Motor neuron (in vitro differentiated cells): ENCODE measurements around the gene ABCB4. TPM values are rescaled to one million over a fixed set of nuclear protein-coding genes. Genes with fewer than 3 reads are reported as not detected.

Experiments
- ATAC-seq, 8 experiments: fragments of 200-7000 bp; cut with Tn5 transposase; replicated peaks in 6 of 8; 2 replicates each; pipeline ENCODE4 v1.8.0; 2021; ENCODE audit warnings: mild to moderate bottlenecking in 8 of 8, moderate library complexity in 8 of 8
- H3K27ac ChIP-seq, 2 donors: fragments of 250-450 bp; sonication (Bioruptor Pico); 2 replicates each; pipeline ENCODE4 v1.9.0; 2021; ENCODE audit warnings: antibody characterized with exemption in 2 of 2, mild to moderate bottlenecking in 2 of 2, moderate library complexity in 1 of 2
- H3K4me1 ChIP-seq, 2 donors: fragments of 250-450 bp; sonication (Bioruptor Pico); replicated peaks in 1 of 2; 2 replicates each; pipeline ENCODE4 v1.6.1; 2021; ENCODE audit warnings: antibody characterized with exemption in 2 of 2, mild to moderate bottlenecking in 2 of 2, moderate library complexity in 1 of 2
- H3K4me3 ChIP-seq, 5 donors: fragments of 250-450 bp; sonication (Bioruptor Pico); 2 replicates each; pipeline ENCODE4 v1.9.0; 2021; ENCODE audit warnings: antibody characterized with exemption in 5 of 5, mild to moderate bottlenecking in 5 of 5, moderate library complexity in 4 of 5
- WGBS, 10 experiments: fragments of 450-650 bp; shearing (Covaris generic); methylation state at CpG; one replicate each; pipeline ENCODE4 v1.0.0; 2022; 5-methylcytosine and 5-hydroxymethylcytosine counted together
- in situ Hi-C, 9 experiments: fragments of 400-800 bp; cut with MboI; loops; one replicate each; pipeline ENCODE4 v1.15.0; 2021; ENCODE audit warnings: low sequenced_read_pairs in 9 of 9, low pct_unique_long_range_greater_than_20kb in 2 of 9; ENCODE audit not compliant: unreplicated experiment in 9 of 9
- total RNA-seq, 8 experiments: library from RNA; unstranded; fragments of 300-600 nt; gene quantifications; 2 replicates each; pipeline versions ENCODE4 v1.2.3 to v1.2.4, GENCODE V29; 2022

The ABCB4 gene
- 1 to 10 TPM in 4 of 8 experiments, under 1 TPM in 4; 0.22 to 2.7 (median 1.2) TPM for total RNA-seq

- Histone ChIP-seq H3K4me3 (peak within 1 kb of the TSS; percentile 28 to 40 (median 33)), H3K4me1 (peaks cover 17 to 25% of the 10 kb centered on the region in 2 donors), H3K27ac (peak within 1 kb of the TSS; percentile 64 to 78)
- in situ Hi-C loops = no loop called here
- 10 to 60% methylated on average over 2 to 6 of the region's 80 CpGs; no CpG with 5 or more reads in 8 of the 10 experiments for WGBS, 10 experiments
- peak; percentile 58 to 90 (median 66) for ATAC-seq
Measured at GRCh38 chr7:87475359-87476178, at the start of gene ABCB4. Gene ABCB4 (minus strand): TSS chr7:87475680. CDS start chr7:87475465, 215 bp downstream.

GRCh38 chr7:87518735-87519134, 43.3 kb upstream of the ABCB4 start:
- H3K4me1 ChIP-seq = no peaks in the 10 kb centered on the region
- in situ Hi-C loops = loop anchor here in 3 of 9 experiments (25.0 kb wide), 1 partner anchor 369 kb away; the partner anchor contains the start of genes DBF4 (in 3 of the 3) and SLC25A40 (in 3 of the 3)
- WGBS, 10 experiments = 14 to 100% (median 58%) methylated on average over 1 to 2 of the region's 2 CpGs; no CpG with 5 or more reads in 2 of the 10 experiments
- ATAC-seq = no peak
- no peak overlapping the region for H3K4me3 ChIP-seq
- H3K27ac ChIP-seq = no peak overlapping the region

- no peak for ATAC-seq
- H3K4me1 ChIP-seq = no peaks in the 10 kb centered on the region
- in situ Hi-C loops = loop anchor here in 3 of 9 experiments (25.0 kb wide), 1 partner anchor 369 kb away; the partner anchor contains the start of genes DBF4 (in 3 of the 3) and SLC25A40 (in 3 of the 3)
- H3K27ac ChIP-seq = no peak overlapping the region
- H3K4me3 ChIP-seq = no peak overlapping the region
- 19 to 100% (median 79%) methylated on average over 1 to 3 of the region's 3 CpGs; no CpG with 5 or more reads in 1 of the 10 experiments for WGBS, 10 experiments
Measured at GRCh38 chr7:87517891-87518290, 42.4 kb upstream of the ABCB4 start.

- H3K4me1 ChIP-seq = no peaks in the 10 kb centered on the region
- no peak overlapping the region for H3K4me3 ChIP-seq
- no peak for ATAC-seq
- H3K27ac ChIP-seq = no peak overlapping the region
- in situ Hi-C loops = loop anchor here in 3 of 9 experiments (25.0 kb wide), 1 partner anchor 370 kb away; the partner anchor contains the start of genes DBF4 (in 3 of the 3) and SLC25A40 (in 3 of the 3)
- 0 to 100% (median 91%) methylated on average over 1 to 2 of the region's 3 CpGs for WGBS, 10 experiments
Measured at GRCh38 chr7:87517136-87517815, 41.8 kb upstream of the ABCB4 start.

- in situ Hi-C loops = loop anchor here in 3 of 9 experiments (25.0 kb wide), 1 partner anchor 373 kb away; the partner anchor contains the start of genes DBF4 (in 3 of the 3) and SLC25A40 (in 3 of the 3)
- 32 to 89% (median 75%) methylated on average over 3 to 5 of the region's 5 CpGs for WGBS, 10 experiments
- Histone ChIP-seq H3K4me1 (peaks cover 10 to 11% of the 10 kb centered on the region in 2 donors), H3K27ac (no peak overlapping the region), H3K4me3 (no peak overlapping the region)
- ATAC-seq = no peak
Measured at GRCh38 chr7:87513735-87514335, 38.4 kb upstream of the ABCB4 start.

- ATAC-seq = no peak
- in situ Hi-C loops = loop anchor here in 3 of 9 experiments (25.0 kb wide), 1 partner anchor 374 kb away; the partner anchor contains the start of genes DBF4 (in 3 of the 3) and SLC25A40 (in 3 of the 3)
- Histone ChIP-seq H3K27ac (no peak overlapping the region), H3K4me1 (peaks cover 10 to 11% of the 10 kb centered on the region in 2 donors), H3K4me3 (no peak overlapping the region)
- WGBS, 10 experiments = 4 to 100% (median 89%) methylated on average over 1 to 4 of the region's 4 CpGs; no CpG with 5 or more reads in 2 of the 10 experiments
Measured at GRCh38 chr7:87512906-87513305, 37.4 kb upstream of the ABCB4 start.

GRCh38 chr7:87511510-87511909, 36.0 kb upstream of the ABCB4 start:
- Histone ChIP-seq H3K4me1 (peaks cover 10 to 11% of the 10 kb centered on the region in 2 donors), H3K27ac (no peak overlapping the region), H3K4me3 (no peak overlapping the region)
- in situ Hi-C loops = loop anchor here in 3 of 9 experiments (25.0 kb wide), 1 partner anchor 376 kb away; the partner anchor contains the start of genes DBF4 (in 3 of the 3) and SLC25A40 (in 3 of the 3)
- ATAC-seq = no peak
- WGBS, 10 experiments = 36 to 100% (median 70%) methylated on average over 1 of the region's 1 CpG; no CpG with 5 or more reads in 2 of the 10 experiments

GRCh38 chr7:87510411-87510875, 35.0 kb upstream of the ABCB4 start:
- no peak overlapping the region for H3K4me3 ChIP-seq
- peaks cover 10 to 11% of the 10 kb centered on the region in 2 donors for H3K4me1 ChIP-seq
- in situ Hi-C loops = loop anchor here in 3 of 9 experiments (25.0 kb wide), 1 partner anchor 377 kb away; the partner anchor contains the start of genes DBF4 (in 3 of the 3) and SLC25A40 (in 3 of the 3)
- peak; percentile 22 to 96 (median 88) for ATAC-seq
- no peak overlapping the region for H3K27ac ChIP-seq
- 29 to 100% (median 80%) methylated on average over 1 of the region's 1 CpG; no CpG with 5 or more reads in 4 of the 10 experiments for WGBS, 10 experiments

- in situ Hi-C loops = loop anchor here in 3 of 9 experiments (25.0 kb wide), 1 partner anchor 380 kb away; the partner anchor contains the start of genes DBF4 (in 3 of the 3) and SLC25A40 (in 3 of the 3)
- H3K4me3 ChIP-seq = no peak overlapping the region
- H3K4me1 ChIP-seq = peaks cover 10 to 11% of the 10 kb centered on the region in 2 donors
- no peak overlapping the region for H3K27ac ChIP-seq
- 0 to 67% (median 20%) methylated on average over 1 to 3 of the region's 3 CpGs; no CpG with 5 or more reads in 5 of the 10 experiments for WGBS, 10 experiments
- ATAC-seq = no peak
Measured at GRCh38 chr7:87507446-87507845, 32.0 kb upstream of the ABCB4 start.

- 0 to 100% (median 92%) methylated on average over 1 to 3 of the region's 3 CpGs; no CpG with 5 or more reads in 2 of the 10 experiments for WGBS, 10 experiments
- no peak overlapping the region for H3K27ac ChIP-seq
- peaks cover 10 to 11% of the 10 kb centered on the region in 2 donors for H3K4me1 ChIP-seq
- no peak overlapping the region for H3K4me3 ChIP-seq
- ATAC-seq = no peak
- in situ Hi-C loops = loop anchor here in 3 of 9 experiments (25.0 kb wide), 1 partner anchor 381 kb away; the partner anchor contains the start of genes DBF4 (in 3 of the 3) and SLC25A40 (in 3 of the 3)
Measured at GRCh38 chr7:87506246-87507180, 31.0 kb upstream of the ABCB4 start.
